NCI-H2107 treated with DMSO at 0.1 percent for 48 hours (cell line): Measurements from ENCODE around the gene DENND11.

Source experiments
- DNase-seq: peaks from one replicate; lab custom pipeline; 2025; ENCODE audit not compliant: unreplicated experiment; lab: John Stamatoyannopoulos, UW

Gene DENND11, protein sequence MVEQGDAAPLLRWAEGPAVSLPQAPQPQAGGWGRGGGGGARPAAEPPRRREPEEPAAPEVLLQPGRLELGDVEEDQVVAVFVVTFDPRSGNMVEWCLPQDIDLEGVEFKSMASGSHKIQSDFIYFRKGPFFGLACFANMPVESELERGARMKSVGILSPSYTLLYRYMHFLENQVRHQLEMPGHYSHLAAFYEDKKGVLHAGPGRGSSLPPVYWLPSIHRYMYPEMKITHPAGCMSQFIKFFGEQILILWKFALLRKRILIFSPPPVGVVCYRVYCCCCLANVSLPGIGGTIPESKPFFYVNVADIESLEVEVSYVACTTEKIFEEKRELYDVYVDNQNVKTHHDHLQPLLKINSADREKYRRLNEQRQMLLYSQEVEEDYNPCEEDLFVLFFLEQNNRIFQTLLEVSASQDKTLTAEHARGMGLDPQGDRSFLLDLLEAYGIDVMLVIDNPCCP

GRCh38 chr7:141702047-141702567, at the start of gene DENND11:
TSS of gene DENND11 (minus strand) at chr7:141702166. CDS start at chr7:141702153, 13 bp downstream.
- DNase-seq: peak; percentile 27

DNA sequence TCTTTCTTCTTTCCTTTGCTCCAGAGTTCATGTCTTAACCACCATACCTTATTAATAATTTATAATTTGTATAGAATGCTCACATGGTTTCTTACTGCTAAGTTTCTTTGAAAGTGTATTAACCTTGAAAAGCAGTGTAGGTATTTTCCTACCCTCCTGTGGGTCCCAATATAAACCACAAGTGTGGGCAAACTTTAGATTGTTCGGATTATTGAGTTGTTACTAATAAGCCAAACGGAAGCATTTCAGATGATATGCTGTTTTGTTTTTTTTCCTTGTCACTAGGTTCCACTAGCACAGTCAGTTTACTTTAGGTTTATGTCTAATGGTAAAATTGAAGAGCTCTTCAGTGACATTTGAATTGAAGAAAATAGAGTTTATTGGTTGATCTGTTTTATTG, 46.4 kb upstream of the DENND11 start:
- no peak for DNase-seq

GRCh38 chr7:141744131-141744530, 42.2 kb upstream of the DENND11 start:
- no peak for DNase-seq

DNA sequence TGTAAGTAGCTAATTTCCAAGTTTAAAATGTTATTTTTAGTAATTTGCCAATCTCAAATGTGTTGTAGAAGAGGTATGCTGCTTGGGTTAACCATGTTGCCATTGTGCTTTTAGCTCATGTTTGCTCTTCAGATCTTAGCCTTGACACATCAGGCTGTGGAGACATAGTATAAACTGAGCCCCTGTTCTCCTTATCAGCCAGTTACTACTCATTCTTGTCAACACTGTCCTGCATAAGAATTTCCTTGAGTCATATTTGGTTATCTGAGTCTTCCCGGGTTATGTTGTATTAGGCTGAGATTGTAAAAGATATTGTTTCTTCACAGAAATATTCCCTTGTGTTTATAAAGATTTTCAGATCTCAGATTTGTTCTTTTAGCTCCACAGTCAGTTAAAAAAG, 40.3 kb upstream of the DENND11 start:
- no peak for DNase-seq

- DNase-seq: no peak
Observed at GRCh38 chr7:141739250-141739649, 37.3 kb upstream of the DENND11 start.

- no peak for DNase-seq
Observed at GRCh38 chr7:141738592-141739013, 36.6 kb upstream of the DENND11 start.

DNA sequence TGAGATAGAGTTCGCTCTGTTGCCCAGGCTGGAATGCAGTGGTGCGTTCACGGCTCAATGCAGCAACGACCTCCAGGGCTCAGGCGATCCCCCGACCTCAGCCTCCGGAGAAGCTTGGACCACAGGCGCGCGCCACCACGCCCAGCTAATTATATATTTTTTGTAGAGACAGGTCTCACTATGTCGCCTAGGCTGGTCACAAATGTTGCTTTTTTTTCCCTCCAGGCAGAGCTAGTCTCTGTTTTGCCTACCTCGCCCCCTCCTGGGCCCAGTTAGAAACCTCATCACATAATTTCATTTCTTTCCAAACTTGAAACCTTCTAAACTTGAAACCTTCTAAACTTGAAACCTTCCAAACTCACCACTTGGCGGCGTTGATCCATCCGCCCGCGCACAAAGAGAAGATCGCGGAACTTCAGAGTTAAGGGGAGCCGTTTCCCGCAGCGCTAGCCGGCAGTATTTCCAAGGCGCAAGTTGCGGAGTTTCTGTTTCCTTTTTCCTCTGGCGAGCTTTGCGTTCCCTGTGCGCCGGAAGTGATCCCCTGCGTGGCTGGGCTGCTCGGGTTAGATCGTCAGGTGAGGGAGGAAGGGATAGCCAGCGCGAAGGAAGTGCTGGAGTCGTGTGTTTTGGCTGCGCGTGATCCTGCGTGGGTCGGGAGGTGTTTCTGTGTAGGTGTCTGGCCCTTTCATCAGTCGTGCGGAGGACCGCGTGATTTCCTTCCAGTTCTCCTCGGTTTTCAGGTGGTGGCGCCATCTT, 36.0 kb upstream of the DENND11 start, which contains the start of gene SSBP1:
Gene SSBP1, plus strand, starts transcription at position 523 of the 756 bp plus-strand sequence. CDS start 809 bp downstream, outside the sequence.
- peak; percentile 98 for DNase-seq

GRCh38 chr7:141737118-141737835, 35.3 kb upstream of the DENND11 start:
- DNase-seq: peak; percentile 82

DNA sequence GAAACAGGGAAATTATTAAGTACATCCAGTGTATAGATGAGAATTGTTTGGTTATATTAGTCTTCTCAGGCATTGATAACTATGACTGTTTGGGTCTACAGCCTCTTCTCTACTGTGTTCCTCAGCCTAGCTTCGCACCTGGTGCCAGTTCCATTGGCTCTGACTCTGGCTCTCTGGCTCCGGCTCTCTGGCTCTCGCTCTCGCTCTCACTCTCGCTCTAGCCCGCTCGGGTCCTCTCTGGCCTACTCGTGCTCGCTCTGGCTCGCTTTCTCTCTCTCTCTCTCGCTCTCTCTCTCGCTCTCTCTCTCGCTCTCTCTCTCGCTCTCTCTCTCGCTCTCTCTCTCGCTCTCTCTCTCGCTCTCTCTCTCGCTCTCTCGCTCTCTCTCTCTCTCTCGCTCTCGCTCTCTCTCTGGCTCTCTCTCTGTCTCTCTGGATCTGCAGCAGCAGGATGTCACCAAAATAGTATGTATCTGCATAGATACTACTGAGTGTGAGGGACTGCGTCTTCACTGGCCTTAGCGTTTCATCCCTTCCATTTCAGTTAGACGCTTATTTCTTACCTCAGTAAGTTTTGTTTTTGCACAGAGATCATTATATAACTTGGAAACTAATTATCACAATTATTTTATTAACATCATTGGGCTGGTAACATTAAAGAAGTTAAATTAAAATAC, 29.6 kb upstream of the DENND11 start:
- no peak for DNase-seq

- no peak for DNase-seq
Observed at GRCh38 chr7:141729020-141729419, 27.1 kb upstream of the DENND11 start.

GRCh38 chr7:141722529-141722928, 20.6 kb upstream of the DENND11 start:
- DNase-seq: no peak

DNA sequence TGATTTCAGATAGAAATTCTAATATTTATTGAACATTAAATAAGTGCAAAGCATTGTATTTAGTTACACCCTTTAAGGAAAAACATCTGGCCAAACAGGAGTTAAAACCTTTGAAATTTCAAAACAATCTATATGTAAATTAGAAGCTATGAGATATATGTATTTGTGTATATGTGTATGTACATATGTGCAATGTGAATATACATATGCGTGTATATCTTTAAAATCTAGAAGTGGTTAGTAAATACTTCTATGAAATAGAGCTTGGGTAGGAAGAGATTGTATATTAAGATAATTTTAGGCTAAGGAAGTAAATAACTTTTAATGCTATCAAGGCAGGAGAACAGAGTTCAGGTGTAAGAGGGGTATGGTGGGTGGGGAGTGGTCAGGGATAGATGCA, 15.5 kb upstream of the DENND11 start:
- DNase-seq: no peak

DNA sequence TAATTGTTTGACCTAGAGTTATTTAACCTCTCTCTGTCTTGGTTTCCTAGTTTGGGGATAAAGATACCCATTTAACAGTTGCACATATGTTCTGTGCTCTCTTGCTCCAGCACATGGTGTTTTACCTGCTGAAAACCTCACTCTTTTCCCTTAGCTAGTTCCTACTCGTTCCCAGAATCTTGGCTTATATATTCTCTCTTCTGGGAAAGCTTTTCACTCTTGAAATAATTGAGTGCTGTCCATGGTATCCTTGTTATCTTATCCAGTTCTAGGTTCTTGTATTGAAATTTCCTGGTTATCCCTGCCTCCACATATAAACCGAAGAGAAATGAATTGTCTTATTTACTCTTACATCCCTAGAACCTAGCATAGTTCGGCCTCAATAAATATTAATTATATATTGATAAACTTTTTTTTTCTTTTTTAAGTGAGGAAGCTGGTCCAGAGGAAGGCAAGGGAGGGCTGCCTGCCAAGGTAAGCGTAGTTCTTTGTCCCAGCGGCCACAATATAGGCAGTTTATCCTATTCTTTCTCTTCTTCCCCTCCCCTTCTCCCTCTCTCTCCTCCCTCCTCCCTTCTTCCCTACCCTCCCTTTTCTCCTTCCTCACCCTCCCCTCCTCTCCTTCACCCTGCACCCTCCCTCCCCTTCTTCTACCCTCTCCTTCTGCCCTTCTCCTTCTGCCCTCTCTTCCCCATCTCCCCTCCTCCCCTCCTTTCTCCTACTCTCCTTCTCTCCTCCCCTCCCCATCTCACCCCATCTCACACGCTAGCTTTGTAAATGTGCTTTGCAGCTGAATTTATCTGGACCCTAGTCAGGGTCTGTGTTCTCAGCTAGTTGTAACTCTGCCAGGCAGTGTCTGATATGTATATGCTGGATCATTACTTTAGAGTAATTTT, 14.1 kb upstream of the DENND11 start:
- no peak for DNase-seq

DNA sequence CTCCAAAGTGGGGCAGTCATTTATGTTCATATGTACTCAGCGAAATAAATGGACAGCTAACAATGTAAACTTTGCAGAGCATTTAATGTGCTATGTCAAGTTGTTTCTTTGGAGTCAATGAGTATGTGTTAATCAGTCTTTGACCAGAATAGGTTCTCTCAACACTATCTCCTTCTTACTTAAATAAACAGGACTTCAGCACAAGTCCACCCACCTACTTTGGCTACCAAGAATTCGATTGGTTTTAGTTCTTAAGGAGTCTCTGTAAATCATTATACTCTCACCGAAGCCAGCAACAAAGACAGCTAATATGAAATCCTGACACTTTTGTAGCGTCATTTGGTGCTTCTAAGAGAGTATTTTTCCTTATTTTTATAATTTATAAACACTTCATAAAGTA, 13.1 kb upstream of the DENND11 start:
- DNase-seq: no peak

DNA sequence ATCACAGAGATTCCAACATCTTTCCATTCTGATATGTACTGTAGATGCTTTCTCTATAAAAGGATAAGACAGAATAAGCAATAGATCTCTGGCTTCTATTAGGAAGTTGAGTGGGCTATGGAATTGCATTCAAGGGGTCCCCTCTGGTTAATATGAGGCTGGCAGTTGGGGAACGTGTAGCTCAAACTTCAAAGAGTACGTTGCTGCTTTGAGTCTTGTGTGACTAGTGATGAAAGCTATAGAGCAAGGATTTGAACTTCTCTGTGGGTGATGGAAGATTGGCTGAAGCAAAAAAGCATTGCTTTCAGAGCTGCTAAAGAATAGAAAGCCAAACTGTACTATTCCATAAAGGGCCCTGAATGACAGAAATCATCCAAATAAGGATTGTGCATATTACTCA, 12.6 kb upstream of the DENND11 start:
- DNase-seq: no peak

DNA sequence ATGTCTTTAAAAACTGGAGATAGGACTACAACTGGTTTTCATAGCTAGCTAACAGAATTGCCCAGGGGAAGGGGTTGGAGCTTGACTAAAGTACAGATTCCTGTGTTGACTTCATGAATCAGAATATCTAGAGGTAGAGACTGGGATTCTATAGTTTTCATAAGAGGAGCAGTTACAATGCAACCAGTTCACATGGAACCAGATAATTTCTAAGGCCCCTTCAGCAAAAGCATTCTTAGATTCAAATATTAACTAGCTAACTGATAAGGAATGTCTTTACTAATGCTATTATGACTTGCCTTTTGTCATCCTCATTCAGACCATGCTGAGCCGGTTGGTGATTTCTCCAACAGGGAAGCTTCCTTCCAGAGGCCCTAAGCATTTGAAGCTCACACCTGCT, 11.9 kb upstream of the DENND11 start:
- DNase-seq: no peak

DNA sequence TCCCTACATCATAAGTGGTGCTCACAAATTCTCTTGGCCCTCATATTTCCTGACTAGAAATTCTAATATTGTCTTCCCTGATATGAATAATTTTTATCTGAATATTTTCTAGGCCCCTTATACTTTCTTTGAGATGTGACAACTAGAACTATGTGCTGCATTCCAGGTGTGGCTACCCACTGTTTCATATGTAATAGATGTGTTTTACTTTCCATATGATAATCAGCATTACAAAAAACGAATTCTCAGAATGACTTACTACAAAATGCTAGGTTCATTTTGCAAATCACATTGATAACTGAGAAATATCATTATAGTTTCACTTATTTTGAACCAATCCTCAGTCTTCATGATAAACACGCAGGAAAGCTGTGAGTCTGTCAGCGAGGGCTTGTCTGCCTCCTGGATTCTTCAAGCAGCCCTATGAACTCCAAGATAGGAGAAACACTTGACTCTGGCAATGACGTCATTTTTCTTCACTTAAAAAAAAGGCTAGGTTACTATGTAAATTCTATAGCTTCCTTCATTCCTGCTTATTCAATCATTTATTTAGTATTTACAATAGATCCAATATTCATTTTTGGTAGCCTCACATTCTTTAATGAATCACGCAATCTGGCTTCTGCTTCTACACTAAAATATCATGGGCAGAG, 10.8 kb upstream of the DENND11 start:
- no peak for DNase-seq

DNA sequence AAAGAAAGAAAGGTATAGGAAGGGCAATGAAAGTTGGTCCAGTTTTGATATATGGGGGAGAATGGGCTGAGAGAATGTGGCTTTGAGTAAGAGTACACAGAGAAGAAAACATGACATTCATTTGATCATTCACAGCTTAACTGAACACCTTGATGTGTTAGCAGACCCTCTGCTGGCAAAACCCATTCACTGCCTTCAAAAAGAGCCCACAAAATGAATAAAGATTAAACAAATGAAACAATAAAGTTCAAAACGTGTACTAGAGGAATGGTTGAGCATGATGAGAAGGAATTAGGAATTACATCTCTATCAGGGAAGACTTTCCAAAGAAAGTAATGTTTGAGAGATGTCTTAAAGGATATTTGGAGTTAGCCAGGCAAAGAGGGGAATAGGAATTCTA, 8.3 kb upstream of the DENND11 start:
- no peak for DNase-seq

DNA sequence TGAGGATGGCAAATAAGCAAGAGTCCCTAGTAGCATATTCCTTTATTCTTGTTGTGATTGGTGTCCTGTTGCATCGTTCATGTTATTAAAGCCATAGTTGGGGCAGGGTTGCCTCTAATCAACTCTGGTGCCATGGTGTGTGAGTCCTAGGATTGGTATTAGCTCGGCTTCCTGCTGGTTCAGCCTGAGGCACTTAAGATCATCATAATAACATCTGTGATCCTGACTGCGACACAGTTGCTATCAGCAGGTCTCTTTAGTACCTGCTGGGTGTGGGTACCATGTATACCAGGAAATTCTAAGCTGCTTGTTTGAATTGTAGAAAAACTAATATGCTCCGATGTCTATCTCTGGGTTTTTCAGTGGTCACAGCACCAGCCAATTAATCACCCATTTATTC, 7.8 kb upstream of the DENND11 start:
- DNase-seq: no peak
